GM12892 (cell line): ENCODE results near the gene S100PBP.
"Not testable (repeated sequence)": the region's sequence is repeated elsewhere in the genome, so short reads cannot be mapped to it uniquely, and the experiment has no call there.

Experiments used
- DNase-seq: peaks from one replicate; pipeline ENCODE4 v3.0.0; 2011; ENCODE audit not compliant: insufficient read length
- FAIRE-seq: peaks from 2 replicates; lab custom pipeline; 2011; peaks lifted over from hg19 to GRCh38; lab: Jason Lieb, UNC
- POLR2A ChIP-seq: IDR thresholded peaks from 2 replicates; pipeline ENCODE4 v1.6.1; 2011; ENCODE audit warnings: low read depth, low read length, control low read depth
- POLR2AphosphoS5 ChIP-seq: IDR thresholded peaks from 2 replicates; pipeline ENCODE4 v1.6.1; 2011; ENCODE audit warnings: low read depth, low read length, control low read depth
- TAF1 ChIP-seq: IDR thresholded peaks from 2 replicates; pipeline ENCODE4 v1.6.1; 2011; ENCODE audit warnings: low read depth, mild to moderate bottlenecking, control low read depth, low read length, borderline replicate concordance

Gene S100PBP

DNA sequence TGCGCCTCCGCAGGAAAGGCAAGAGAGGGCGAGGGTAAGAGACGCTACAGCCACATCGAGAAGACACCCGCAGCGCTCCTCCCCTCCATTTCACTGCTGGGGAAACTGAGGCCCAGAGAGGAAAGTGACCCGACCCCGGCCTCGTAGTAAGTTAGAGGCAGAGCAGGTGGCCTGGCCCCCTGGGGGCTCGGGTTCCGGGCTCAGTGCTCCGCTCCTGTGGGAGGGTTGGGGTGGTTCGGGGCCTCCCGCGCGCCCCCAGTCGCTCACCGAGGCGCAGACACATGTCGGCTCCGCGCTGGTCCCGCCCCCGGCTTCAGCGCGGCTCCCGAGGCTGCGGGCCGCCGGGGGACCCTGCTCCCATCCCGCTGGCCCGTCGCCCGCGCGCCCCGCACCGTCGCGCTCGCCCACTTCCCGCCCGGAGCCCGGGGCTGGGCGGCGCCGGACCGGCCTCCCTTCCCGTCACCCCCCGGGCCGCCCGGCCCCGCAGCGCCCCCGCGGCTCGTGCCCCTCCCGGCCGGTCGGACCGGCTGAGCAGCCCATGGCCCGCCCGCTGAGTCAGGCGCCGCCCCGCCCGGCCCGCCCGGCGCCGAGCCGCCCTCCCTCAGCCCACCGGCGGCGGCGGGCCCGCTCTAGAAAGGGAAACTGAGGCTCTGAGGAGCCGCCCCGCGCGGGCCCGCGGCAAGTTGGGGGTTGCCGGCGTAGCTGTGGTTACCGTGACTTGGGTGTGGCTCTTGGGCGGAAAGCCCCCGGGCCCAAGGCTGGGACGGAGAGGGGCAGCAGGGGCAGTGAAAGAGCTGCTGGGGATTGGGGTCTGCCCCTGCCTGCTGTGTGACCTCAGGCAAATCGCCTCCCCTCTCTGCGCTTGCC, 83.7 kb downstream of the S100PBP start, which contains the start of gene TMEM54:
TSS of gene TMEM54 (minus strand) at position 434 of the 867 bp plus-strand sequence. CDS start at position 283, 151 bp downstream.
- TF ChIP-seq POLR2A, result no peak
- TF ChIP-seq TAF1, result no peak
- TF ChIP-seq POLR2AphosphoS5, result no peak
- DNase-seq, result no peak
- no peak for FAIRE-seq

DNA sequence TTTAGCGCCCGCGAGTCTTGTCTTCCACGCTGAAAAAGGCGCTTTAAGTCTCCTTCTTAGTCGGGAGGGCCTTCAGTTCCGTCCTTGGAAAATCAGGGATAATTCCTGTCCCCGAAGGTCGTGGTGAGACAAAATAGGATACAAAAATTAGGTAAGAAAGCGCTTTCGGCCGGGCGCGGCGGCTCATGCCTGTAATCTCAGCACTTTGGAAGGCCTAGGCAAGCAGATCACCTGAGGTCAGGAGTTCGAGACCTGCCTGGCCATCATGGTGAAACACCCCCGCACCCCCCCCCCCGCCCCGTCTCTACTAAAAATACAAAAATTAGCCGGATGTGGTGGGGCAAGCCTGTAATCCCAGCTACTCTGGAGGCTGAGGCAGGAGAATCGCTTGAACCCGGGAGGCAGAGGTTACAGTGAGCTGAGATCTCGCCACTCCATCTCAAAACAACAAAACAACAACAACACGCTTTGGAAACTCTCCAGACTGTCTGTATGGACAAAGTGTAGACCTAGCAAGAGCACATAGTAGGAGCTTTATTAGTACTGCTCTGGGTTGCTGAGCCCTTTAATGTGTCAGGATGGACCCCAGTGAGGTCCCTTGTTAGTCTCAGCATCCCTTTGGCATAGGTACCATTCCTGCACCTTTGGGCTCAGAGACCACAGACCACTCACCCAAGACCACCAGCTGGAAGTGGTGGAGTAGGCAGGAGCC, 84.5 kb downstream of the S100PBP start:
- DNase-seq (no peak), FAIRE-seq (no peak)

DNA sequence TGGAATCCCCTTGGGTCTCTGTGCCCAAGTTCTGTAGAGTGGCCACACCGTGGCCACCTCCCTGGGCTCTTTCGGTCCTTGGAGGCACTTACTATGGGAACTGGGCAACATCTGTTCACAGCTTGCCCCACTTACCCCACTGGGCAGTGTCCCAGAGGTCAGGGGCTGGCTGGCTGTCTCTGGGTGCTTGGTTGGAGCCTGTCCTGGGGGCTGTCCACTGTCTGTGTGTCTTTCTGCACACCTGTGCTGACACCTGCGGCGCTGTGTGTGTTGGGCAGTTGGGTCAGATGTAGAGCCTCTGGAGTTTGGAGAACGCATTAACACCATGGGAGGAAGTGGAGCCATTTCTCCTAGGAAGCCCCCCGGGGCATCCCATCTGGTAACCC, 85.1 kb downstream of the S100PBP start:
- TF ChIP-seq TAF1, result no peak
- no peak for TF ChIP-seq POLR2A
- TF ChIP-seq POLR2AphosphoS5, result no peak
- FAIRE-seq (no peak), DNase-seq (no peak)

More for the DNA sequence above, 84.5 kb downstream of the S100PBP start:
- no peak for TF ChIP-seq POLR2AphosphoS5
- TF ChIP-seq TAF1, result no peak
- no peak for TF ChIP-seq POLR2A

DNA sequence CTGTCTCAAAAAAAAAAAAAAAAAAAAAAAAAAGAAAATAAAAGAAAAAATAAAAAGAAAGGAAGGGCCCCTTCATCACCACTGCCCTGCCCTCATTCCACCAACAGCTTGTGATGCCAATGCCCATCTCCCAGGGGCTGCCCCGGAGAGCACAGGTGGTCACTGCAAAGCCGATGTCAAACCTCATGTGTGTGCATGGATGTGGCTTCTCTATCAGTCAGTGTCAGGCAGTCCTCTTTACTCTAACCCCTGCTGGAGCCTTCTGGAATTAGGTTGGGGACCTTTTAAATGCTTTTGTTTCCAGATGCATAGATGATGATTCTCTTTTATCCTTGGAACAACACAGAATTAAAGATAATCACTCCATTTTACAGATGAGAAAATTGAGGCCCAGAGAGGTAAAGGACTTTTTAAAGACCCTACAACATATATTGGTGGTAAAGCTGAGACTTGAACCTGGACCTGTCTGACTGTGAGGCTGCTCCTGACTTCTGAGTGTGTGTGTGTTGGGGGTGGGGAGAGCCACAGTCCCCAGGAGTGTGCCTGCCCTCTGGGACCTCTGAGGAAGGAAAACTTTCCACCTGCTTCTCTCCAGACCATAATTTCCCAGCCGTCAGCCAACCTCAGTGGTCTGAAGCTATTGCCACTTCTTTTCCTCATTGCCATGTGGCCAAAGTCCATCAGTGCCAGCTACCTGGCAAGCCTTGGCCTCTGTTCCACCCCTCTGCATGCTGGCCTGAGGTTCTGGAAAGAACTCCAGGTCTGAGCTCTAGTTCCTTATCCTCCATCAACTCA, 86.7 kb downstream of the S100PBP start:
- TF ChIP-seq TAF1, result no peak
- no peak for TF ChIP-seq POLR2AphosphoS5
- TF ChIP-seq POLR2A, result no peak
- DNase-seq (no peak), FAIRE-seq (no peak)

DNA sequence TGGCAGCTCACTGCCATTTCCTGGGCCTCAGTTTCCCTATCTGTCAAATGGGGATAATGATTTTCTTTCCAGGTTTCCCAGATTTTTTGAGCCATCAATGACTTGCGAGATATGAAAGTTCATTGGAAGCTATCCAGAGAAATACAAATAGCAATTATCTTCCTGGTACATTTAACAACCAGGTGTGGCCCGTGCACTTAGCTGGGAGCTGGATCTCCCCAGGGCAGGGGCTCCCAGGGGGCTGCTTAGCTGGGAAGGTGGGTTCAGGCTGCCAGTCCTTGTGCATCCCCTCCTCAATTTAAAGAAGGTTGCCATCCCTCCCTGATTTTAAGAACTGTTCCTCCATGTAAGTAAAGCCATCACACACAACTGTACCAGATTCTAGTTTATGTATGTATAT, 87.3 kb downstream of the S100PBP start:
- no peak for TF ChIP-seq POLR2AphosphoS5
- no peak for TF ChIP-seq TAF1
- no peak for TF ChIP-seq POLR2A
- no peak for DNase-seq
- no peak for FAIRE-seq

DNA sequence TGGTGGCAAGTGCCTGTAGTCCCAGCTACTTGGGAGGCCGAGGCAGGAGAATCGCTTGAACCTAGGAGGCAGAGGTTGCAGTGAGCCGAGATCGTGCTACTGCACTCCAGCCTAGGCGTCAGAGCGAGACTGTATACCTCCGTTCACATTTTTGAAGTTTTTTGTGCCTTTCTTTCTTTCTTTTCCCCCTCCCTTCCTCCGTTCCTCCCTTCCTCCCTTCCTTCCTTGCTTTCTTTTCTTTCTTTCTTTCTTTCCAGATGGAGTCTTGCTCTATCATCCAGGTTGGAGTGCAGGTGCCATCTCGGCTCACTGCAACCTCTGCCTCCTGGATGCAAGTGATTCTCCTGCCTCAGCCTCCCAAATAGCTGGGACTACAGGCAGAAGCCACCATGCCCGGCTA, 88.1 kb downstream of the S100PBP start:
- FAIRE-seq, DNase-seq: not testable (repeated sequence)

DNA sequence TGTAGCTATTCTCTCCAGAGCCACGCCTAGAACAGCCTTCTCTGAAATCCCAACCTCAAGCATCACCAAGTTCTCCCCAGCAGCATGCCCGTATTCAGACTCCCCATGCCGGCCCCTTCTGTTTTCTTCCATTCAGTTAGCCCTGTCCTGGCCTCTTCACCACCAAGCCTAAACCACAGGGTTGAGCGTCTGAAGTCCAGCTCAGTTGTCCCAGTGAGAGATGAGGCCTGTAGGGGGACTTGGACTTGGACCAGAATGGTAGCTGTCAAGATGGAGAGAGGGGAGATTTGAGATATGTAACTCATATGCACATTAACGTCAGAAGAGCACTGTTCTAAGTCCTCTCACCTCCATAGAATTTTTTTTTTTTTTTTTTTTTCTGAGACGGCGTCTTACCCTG, 89.2 kb downstream of the S100PBP start:
- FAIRE-seq, result no peak
- DNase-seq, result no peak
- no peak for TF ChIP-seq TAF1
- TF ChIP-seq POLR2AphosphoS5, result no peak
- no peak for TF ChIP-seq POLR2A

DNA sequence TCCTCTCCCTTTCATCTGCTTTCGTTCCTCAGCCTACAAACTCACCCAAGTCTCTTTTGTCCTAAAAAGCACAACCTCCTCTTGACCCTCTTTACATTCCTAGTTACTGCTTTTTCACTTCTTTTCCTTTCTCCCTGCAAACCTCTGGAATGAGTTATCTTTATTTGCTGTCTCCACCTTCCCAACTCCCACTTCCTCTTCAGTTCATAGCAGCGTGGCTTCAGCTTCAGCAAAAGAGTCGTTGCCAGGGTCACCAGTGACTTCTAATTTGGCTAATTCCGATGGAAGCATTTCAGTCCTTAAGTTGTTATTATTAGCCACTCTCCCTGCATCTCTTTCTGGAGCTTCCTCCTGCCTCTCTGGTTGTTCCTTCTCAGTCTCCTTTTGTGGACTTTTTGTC, 90.0 kb downstream of the S100PBP start:
- DNase-seq, result no peak
- TF ChIP-seq TAF1 (no peak), POLR2AphosphoS5 (no peak), POLR2A (no peak)

More for the DNA sequence above, 90.0 kb downstream of the S100PBP start:
- no peak for FAIRE-seq
